Brain microvascular endothelial cell (primary cell): Measurements from ENCODE around the gene MASP2.

Experiments used
- DNase-seq: peaks from one replicate; pipeline ENCODE4 v3.0.0-alpha.2; 2020
- H3K27ac ChIP-seq: fragments of 250-450 bp; sonication (Bioruptor Pico); 2 replicates; pipeline ENCODE4 v1.5.1; 2020; ENCODE audit warnings: mild to moderate bottlenecking, moderate library complexity
- H3K27me3 ChIP-seq: fragments of 250-450 bp; sonication (Bioruptor Pico); replicated peaks from 2 replicates; pipeline ENCODE4 v1.5.1; 2020; ENCODE audit warnings: mild to moderate bottlenecking
- H3K36me3 ChIP-seq: fragments of 250-450 bp; sonication (Bioruptor Pico); replicated peaks from 2 replicates; pipeline ENCODE4 v1.5.1; 2020; ENCODE audit warnings: mild to moderate bottlenecking
- H3K4me3 ChIP-seq: 2 replicates; pipeline ENCODE4 v1.5.1; 2011; ENCODE audit warnings: low read depth, mild to moderate bottlenecking, control low read depth, low read length, moderate library complexity
- in situ Hi-C: cut with HindIII; loops from 2 replicates; pipeline ENCODE4 v1.10.0; 2017; ENCODE audit warnings: low sequenced_read_pairs, low pct_ligation_motif_present
- TF ChIP-seq, protein P1 (sequence below): IDR thresholded peaks from 2 replicates; pipeline ENCODE4 v1.5.1; 2011; ENCODE audit warnings: low read depth, mild to moderate bottlenecking, moderate library complexity, low read length, control low read depth, inconsistent platforms; ENCODE audit errors: missing control alignments

MASP2 gene

GRCh38 chr1:11071463-11072215 is 24.6 kb upstream of the MASP2 start:
- no peak overlapping the region for H3K4me3 ChIP-seq
- H3K36me3 ChIP-seq, result peaks cover 88% of the 10 kb centered on the region
- DNase-seq, result no peak
- TF ChIP-seq, protein P1, sequence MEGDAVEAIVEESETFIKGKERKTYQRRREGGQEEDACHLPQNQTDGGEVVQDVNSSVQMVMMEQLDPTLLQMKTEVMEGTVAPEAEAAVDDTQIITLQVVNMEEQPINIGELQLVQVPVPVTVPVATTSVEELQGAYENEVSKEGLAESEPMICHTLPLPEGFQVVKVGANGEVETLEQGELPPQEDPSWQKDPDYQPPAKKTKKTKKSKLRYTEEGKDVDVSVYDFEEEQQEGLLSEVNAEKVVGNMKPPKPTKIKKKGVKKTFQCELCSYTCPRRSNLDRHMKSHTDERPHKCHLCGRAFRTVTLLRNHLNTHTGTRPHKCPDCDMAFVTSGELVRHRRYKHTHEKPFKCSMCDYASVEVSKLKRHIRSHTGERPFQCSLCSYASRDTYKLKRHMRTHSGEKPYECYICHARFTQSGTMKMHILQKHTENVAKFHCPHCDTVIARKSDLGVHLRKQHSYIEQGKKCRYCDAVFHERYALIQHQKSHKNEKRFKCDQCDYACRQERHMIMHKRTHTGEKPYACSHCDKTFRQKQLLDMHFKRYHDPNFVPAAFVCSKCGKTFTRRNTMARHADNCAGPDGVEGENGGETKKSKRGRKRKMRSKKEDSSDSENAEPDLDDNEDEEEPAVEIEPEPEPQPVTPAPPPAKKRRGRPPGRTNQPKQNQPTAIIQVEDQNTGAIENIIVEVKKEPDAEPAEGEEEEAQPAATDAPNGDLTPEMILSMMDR, result no peak
- H3K27ac ChIP-seq, result no peak overlapping the region
- in situ Hi-C loops, result no loop called here
- no peaks in the 10 kb centered on the region for H3K27me3 ChIP-seq

GRCh38 chr1:11070876-11071275 is 23.8 kb upstream of the MASP2 start:
- no peak for DNase-seq
- Histone ChIP-seq H3K4me3 (no peak overlapping the region), H3K36me3 (peaks cover 84% of the 10 kb centered on the region), H3K27ac (no peak overlapping the region), H3K27me3 (no peaks in the 10 kb centered on the region)
- in situ Hi-C loops, result no loop called here
- TF ChIP-seq, protein P1, result no peak

- no peaks in the 10 kb centered on the region for H3K27me3 ChIP-seq
- peaks cover 71% of the 10 kb centered on the region for H3K36me3 ChIP-seq
- no peak overlapping the region for H3K4me3 ChIP-seq
- in situ Hi-C loops, result no loop called here
- DNase-seq, result no peak
- no peak overlapping the region for H3K27ac ChIP-seq
- TF ChIP-seq, protein P1, result no peak
These were observed 21.8 kb upstream of the MASP2 start for GRCh38 chr1:11068600-11069473.

DNA sequence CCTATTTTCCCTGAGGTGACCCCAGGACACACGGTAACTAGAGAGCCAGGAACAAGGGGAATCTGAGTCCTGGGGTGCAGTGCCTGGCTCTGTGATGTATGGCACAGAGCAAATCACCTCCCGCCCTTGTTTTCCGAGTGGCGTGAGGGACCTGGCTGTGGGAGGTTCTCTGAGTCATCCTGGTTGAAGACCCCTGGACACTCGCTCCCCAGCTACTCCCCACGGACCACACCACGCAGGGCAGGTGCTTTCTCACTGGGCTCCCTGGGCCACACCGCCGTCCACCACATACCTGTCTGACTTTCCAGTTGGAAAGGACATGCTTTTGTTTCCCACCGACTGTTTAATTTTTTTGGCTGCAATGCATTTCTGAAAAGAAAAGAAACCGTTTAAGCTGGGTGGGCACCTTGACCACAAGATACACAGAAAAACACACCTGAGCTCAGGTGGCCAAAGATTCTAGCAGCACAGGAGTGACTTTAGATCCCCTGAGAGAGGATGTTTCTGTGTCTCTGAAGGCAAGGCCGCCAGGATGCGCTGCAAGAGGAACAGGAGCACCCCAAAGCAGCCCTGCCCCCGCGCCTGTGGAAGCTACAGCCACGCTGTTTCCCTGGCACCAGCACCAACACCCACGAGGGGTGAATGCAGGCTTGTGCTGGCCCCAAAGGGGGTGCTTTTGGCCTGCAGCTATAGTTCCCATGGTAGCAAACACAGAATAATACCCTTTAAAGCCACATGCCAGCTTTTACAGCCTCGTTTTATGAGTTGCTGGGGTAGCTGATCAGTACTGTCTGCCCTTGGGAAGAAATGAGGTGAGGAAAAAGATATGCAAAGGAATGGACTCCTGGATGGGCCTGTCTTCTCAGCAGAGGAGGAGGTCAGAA is 20.9 kb upstream of the MASP2 start:
- Histone ChIP-seq H3K36me3 (peaks cover 70% of the 10 kb centered on the region), H3K27ac (no peak overlapping the region), H3K4me3 (no peak overlapping the region), H3K27me3 (no peaks in the 10 kb centered on the region)
- in situ Hi-C loops, result no loop called here
- TF ChIP-seq, protein P1, result no peak
- no peak for DNase-seq

DNA sequence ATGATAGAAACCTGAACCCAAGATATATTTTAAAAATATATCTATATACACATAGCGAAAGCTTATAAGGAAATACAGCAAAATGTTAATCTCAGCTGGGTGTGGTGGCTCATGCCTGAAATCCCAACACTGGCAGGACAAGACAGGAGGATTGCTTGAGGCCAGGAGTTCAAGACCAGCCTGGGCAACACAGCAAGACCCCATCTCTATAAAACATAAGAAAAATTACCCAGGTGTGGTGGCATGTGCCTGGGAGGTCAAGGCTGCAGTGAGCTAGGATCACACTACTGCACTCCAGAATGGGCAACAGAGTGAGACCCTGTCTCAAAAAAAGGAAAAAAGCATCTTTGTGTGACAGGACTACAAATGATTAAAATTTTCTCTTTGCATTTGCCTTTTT is 18.8 kb upstream of the MASP2 start:
- H3K27ac ChIP-seq, result no peak overlapping the region
- no peaks in the 10 kb centered on the region for H3K27me3 ChIP-seq
- H3K4me3 ChIP-seq, result no peak overlapping the region
- DNase-seq, result no peak
- TF ChIP-seq, protein P1, result no peak
- in situ Hi-C loops, result no loop called here
- H3K36me3 ChIP-seq, result peaks cover 49% of the 10 kb centered on the region
